GM12864 (cell line): Measurements from ENCODE around the gene AASDH.

Experiments
- DNase-seq: peaks from one replicate; pipeline ENCODE4 v3.0.0-alpha.2; 2011; ENCODE audit warnings: low read depth
- H3K4me3 ChIP-seq: 2 replicates; pipeline ENCODE4 v1.5.1; 2011; ENCODE audit warnings: mild to moderate bottlenecking, low read depth, low read length, control low read depth
- CTCF ChIP-seq: IDR thresholded peaks from 2 replicates; pipeline ENCODE4 v1.5.1; 2011; ENCODE audit warnings: low read depth, mild to moderate bottlenecking, moderate library complexity, low read length, control low read depth, inconsistent platforms; ENCODE audit errors: missing control alignments

The AASDH gene

GRCh38 chr4:56303921-56304320 lies 83.4 kb downstream of the AASDH start:
- DNase-seq = no peak
- TF ChIP-seq CTCF = no peak
- no peak overlapping the region for H3K4me3 ChIP-seq

- no peak for TF ChIP-seq CTCF
- H3K4me3 ChIP-seq = no peak overlapping the region
These were observed 84.5 kb downstream of the AASDH start for GRCh38 chr4:56302760-56303159.

GRCh38 chr4:56301997-56302496 lies 85.2 kb downstream of the AASDH start:
- no peak overlapping the region for H3K4me3 ChIP-seq
- TF ChIP-seq CTCF = no peak
- DNase-seq = no peak

More at GRCh38 chr4:56302760-56303159, 84.5 kb downstream of the AASDH start:
- DNase-seq = no peak

- no peak overlapping the region for H3K4me3 ChIP-seq
- peak; percentile 43 for DNase-seq
- TF ChIP-seq CTCF = peak; percentile 87
These were observed 85.9 kb downstream of the AASDH start for GRCh38 chr4:56301181-56301996.

GRCh38 chr4:56298236-56298635 lies 89.1 kb downstream of the AASDH start:
- no peak for DNase-seq
- TF ChIP-seq CTCF = no peak

GRCh38 chr4:56297776-56298175 lies 89.5 kb downstream of the AASDH start:
- TF ChIP-seq CTCF = no peak
- no peak overlapping the region for H3K4me3 ChIP-seq
- DNase-seq = no peak

More at GRCh38 chr4:56298236-56298635, 89.1 kb downstream of the AASDH start:
- H3K4me3 ChIP-seq = no peak overlapping the region

GRCh38 chr4:56296526-56296925 lies 90.8 kb downstream of the AASDH start:
- H3K4me3 ChIP-seq = no peak overlapping the region
- no peak for TF ChIP-seq CTCF
- no peak for DNase-seq
